NCI-H774 (cell line): ENCODE measurements around the gene DAAM1.

Experiments
- DNase-seq: peaks from one replicate; lab custom pipeline; 2025; lab: John Stamatoyannopoulos, UW

The DAAM1 gene

DNA sequence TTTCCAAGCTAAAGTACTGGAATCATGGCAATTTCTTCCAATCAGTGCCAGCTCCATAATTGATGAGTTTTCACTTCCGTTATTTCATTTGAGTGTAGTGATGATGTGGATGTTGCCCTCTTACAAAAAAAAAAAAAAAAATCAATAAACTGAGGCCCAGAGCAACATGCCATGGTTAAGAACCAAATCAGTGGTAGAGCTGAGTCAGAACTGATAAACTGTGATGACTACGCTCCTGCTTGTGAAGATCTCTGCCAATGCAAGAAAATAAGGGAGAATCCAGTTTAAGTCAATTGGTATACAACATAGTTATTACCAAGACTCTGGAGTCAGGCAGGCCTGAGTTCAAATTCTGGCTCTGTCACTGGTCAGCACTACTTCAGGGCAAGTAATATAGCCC, 174.0 kb downstream of the DAAM1 start:
- no peak for DNase-seq

DNA sequence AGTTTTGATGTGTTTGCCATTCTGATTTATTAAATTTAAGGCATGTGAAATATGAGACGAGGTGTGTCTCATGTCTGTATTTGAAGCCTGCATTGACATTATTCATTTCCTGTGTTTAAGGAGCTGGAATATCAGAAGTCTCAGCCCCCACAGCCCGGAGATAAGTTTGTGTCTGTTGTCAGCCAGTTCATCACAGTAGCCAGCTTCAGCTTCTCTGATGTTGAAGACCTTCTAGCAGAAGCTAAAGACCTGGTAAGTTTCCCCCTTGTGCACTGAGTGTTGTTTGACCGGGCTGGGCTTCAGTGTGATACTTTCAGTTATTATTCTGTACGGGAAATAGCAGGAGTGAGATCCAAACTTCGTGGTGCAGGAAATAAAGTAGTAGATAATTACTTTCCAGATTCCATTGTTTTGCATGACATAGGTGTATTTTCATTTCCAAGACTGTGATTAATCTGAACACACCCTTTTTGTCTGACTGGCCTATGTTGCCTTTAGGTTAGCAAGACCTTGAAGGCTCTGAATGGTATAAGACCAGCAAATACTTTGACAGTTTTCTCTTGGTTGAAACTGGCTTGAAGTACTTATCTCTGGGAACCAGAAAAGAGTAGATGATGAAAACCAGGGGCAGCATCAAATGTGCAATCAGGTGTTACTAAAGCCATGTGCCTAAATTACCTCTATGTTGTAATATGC, 175.2 kb downstream of the DAAM1 start:
- no peak for DNase-seq

DNA sequence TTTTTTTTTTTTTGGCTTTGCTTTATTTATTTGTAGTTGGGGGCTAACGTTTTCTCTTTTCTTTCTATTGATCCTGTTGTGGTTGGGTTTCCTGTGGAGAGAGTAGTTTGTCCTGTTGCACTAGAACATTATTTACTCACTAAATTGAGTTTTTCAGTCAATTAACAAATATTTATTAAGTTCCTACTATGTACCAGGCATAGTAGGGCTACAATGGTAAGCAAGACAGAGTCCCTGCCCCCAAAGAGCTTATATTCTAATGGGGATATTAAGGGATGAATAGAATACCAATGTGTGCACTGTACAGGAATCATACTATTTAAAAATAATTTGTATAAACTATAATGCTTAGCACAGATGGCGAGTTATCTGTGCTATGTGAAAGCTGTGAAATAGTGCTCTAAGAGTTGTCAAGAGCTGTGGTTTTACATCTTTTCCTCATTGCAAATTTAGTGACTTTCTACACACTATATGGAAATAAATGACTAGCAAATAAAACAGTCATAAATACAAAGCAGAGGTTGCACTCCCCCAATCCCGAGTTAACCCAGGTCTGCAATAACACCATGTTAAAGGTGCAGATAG, 181.8 kb downstream of the DAAM1 start:
- DNase-seq, result no peak

DNA sequence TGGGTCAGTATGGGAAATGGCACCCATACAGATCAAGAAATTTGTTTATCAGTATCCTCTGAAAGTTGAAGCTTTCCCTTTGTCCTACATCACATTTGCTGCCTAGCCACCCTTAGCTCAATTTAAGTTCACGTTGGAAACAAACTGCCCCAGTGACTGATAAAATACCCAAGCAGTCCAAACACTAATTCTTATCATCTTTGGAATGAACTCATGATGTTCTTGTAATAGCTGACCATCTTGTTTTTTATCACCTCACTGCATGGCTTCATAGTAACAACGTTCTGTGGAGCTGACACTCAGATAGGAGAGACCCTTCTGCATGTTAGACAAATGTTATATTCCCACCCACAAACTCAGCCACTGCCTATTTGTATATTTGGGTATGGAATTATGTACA, 183.3 kb downstream of the DAAM1 start:
- DNase-seq, result no peak

DNA sequence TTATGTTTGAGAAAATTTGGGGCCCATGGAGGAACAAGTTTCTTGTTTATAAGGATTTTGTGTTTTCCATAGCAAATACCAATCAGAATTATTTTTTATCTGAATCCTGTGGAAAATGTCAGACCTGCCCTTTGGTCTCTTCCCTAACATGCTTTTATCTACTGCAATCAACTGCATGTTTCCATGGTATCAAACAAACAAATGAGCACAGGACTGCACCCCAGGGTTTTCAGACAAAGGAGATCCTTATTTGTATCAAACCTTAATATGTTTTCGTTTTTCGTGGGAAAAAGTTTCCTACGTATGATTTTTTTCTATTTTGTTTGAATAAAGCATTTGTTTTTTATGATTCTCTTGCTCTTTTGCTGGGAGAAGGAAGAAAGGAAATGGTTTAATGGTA, 185.6 kb downstream of the DAAM1 start:
- no peak for DNase-seq

DNA sequence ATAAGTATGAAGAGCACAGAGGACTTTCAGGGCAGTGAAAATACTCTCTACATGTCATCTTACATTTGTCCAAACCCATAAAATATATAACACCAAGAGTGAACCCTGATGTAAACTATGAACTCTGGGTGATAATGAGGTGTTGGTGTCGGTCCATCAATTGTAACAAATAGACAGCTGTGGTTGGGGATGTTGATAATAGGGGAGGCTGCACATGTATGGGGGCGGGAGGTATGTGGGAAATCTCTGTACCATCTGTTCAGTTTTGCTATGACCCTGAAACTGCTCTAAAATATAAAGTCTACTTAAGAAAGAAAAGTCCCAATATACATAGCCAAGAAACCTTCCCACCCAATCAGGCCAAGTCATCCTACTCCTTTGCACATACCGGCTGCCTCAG, 188.2 kb downstream of the DAAM1 start:
- DNase-seq, result no peak

DNA sequence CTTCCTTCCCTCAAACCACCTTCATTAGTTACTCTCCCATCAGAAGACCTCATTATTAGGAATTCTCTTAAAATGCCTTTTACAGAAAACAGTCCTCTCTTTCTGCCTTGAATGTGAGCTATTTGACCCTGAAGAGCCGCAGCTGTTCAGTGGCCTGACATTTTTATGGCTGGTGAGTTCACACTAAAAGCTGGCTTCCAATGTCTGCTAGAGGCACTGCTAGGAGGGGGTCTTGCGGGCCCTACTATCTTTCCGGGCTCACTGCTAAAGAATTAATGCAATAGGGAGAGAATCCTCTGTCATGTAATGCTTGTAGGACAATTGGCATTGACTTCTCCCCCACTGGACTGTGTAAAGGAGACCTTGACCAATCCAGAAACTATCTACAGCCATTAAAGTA, 189.0 kb downstream of the DAAM1 start:
- DNase-seq, result no peak

DNA sequence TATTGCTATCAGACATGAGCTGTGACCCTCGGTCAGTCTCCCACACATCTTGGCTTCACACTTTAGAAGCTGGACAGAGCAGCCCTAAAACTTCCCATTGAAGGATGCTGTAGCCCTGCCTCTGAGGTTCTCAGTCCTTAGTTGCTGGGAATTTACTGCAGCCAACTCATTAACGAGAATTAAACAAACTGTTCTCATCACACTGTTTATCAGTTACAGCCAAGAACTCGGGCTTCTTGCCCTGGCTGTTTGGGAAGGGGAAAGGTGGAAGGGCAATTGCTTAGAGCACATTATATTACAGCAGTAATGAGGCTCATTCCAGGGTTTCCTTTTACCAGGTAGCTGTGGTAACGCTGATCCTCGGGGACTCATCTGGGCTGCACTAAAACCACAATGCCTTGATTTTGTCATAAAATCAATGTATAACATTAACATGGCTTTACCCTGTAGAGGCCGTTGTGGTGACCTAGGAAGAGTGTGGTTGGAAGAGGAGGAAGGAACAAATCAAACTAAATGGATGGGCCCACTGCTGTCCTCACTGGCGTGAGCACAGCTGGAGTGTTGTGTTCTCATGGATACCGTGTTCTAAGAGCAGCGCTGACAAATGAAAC, 189.6 kb downstream of the DAAM1 start:
- no peak for DNase-seq

DNA sequence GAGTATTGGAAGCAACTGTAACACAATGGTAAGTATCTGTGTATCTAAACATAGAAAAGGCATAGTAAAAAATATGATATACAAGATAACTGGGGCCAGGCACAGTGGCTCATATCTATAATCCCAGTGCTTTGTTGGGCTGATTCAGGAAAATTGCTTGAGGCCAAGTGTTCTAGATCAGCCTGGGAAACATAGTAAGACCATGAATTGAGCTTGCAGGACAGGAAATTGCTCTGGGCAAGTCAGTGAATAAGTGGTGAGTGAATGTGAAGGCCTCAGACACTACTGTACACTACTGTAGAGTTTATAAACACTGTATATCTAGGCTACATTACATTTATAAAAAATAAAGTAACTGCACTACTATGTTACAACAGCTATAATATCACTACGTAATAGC, 201.5 kb downstream of the DAAM1 start:
- no peak for DNase-seq

DNA sequence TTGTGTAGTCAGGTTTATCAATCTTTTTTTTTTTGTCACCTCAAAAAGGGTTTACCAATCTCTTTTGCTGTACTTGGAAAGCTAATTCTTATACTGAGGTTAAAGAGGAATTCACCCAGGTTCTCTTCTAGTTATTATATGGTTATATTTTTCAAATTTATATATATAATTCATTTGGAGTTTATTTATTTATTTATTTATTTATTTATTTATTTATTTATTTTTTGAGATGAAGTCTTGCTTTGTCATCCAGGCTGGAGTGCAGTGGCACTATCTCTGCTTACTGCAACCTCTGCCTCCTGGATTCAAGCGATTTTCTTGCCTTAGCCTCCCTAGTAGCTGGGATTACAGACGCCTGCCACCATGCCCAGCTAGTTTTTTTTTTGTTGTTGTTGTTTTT, 202.9 kb downstream of the DAAM1 start:
- DNase-seq, result no peak

DNA sequence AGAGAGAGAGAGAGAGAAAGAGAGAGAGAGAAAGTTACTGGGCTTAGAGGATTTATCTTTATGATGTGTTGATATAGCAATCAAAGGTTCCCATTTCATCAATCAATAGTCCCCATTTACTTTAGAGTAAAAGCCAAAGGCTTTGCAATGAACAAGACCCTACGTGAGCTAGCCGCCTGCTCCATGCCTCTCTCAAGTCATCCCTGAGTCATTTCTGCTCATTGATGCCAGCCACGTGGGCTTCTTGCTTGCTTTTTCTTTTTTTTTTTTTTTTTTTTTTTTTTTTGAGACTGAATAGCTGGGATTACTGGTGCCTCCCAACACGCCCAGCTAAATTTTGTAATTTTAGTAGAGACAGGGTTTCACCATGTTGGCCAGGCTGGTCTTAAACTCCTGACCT, 205.8 kb downstream of the DAAM1 start:
- no peak for DNase-seq

DNA sequence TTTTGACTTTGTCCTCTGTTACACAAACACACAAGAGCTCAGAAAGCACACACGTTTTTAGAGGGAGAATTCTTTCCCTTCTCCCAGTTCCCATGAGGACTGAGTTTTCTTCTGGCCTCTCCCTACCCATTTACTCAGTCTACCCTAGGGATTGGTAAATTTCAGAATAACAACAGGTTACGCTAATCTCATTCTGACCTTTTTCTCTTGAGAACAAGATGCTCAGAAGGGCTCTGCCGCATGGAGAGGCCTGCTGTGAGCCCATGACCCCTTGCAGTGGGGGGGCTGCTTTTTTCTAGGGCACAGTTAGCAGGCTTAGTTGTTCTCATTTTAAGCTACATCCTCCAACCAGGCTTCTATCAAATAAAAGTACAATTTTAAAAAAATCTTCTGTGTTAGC, 207.2 kb downstream of the DAAM1 start:
- DNase-seq, result no peak

DNA sequence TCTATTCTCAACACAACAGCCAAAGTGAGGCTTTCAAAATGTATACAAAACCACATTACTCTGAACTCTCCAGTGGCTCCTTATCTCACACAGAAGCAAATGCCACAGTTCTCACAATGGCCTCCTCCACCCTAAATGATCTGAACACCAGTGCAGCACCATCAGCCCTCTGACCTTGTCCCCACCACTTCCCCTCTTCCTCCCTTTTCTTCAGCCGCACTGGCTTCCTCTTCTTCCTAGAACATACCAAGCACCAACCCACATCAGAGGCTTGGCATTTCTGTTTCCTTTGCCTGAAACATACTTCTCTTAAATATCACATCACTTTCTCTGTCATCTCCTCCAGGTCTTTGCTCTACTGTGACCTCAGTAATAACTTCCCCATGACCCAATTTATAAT, 210.4 kb downstream of the DAAM1 start:
- DNase-seq, result no peak

DNA sequence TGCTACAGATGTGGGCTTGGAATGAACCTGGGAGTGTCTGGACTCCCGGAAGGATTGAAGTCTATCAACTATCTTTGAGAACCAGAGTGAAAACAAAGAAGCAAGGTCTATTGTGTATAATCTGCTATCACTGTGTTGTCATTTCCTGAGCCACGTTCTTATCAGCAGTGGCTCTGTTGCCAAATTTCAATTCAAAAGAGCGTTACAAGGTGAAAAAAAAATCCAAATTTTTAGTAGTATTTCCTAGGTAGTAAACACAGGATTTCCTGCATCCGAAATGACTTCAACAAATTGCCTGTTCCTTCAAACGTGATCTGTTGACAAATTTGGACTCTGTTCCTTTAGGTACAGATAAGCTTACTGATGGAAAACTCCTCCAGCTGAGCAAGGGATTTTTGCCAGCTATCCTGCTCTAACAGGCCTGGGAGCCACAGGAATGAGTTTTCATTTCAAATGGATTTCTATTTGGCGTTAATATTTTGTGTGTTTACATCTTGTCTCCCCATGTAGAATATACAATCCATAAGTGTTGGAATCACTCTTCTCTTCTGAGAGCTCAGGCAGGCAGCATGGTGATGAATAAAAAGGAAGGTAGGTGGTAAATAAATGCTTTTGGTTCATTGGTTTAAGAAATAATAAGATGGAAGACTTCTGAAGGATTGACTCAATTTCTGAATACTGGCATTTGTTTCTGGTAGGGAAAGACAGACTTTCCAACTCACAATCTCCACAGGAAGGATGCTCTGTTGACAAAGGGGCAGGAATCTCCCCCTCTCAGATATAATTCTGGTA, 218.2 kb downstream of the DAAM1 start:
- DNase-seq, result no peak

DNA sequence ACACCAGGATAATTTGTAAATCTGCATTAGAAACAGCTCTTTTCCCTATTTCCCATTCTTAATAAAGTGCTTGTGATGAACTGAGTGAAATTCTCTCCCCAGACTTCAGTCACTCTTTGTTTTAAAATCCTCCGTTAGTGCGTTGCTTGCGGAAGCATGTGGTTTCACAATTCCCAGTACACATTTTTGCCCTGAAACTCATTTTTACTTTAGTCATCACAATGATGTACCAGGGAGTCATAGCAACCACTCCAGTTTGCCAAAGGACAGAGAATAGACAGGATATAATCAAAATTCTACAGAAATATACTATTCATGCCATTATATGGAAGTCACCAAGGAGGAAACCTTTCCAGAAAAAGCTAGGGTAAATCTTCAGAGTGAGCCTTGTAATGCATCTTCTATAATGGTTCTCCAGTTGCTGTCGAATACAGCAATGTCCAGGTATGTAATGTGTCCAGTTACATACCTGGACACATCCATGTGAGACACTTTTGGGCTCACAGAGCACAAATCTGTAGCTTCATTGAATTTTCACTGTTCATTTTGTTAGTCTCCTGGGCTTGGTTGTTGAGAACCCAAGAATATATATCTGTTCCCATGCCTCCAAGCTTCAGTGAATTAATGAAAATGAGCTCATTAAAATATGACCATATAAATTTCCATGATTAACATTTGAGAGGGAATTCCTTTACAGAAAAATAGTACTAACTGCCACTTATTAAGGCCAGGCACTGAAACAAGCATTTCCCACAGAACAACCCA, 219.0 kb downstream of the DAAM1 start:
- DNase-seq, result no peak

DNA sequence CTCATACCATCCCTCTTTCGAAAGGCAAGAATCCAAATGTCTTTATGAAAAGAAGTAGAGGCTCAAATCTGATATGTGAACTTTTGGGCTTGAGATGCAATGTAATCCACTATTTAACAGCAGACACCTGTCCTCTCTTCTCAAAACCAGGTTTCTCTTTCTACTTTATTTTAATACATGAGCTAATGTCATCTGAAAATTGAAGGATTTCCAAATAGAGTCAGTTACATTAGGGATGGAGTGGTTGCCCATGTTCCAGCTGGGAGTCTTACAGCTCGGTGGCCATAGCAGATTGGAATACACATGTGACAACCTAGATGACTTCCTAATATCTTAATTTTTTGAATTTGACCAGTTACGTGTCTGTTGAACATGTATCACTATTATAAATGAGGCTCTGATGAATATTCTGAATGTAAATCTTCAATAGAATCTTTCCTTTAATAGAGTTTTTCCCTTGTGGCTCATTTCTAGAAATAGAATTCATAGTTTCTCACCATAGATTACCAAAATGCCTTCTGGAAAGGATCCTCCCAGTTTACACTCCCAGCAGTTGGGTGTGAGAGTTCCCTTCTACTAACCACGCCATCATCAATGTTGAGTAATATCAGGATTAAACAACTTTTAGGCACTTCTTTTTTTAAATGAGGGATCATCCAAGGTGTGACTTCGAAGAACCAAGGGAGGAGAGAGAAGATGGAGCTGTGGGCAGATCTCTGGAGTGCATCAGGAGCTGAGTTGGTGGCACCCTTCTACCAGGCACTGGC, 227.6 kb downstream of the DAAM1 start:
- DNase-seq, result no peak

DNA sequence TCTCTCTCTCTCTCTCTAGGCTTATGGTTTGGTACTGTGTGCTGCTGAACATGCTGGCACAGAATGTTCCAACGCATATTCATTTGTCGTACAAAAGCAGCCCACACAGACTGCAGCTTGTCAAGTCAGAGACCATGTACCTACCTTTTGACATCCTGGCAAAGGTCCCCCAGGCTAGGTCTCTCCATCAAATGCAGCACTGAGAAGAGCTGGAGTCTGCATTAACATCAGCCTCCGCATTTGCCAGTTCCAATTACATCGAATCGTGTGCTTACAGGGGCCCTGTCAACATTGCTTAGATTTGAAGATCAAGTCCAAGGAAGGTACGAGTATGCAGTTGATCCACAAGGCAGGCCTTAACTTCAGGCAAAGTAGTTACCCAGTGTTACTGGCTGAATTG, 228.8 kb downstream of the DAAM1 start:
- no peak for DNase-seq

DNA sequence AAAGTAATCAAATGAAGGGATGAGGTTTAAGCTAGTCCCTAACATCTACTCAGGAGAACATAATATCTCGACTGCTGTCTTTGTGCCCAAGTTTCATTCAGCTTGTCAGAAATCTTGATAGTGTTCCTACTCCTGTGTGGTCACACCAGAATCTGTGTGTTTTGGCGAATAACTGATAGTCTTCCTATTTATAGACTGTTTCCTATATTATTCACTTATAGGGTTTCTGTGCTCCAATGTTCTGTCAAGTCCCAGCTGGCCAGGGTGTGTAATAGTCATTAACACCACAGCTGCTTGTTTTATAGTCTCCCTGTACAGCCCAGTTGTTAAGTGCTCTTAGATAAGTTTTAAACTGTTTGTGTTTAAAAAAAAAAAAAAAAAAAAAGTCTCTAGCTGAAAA, 230.8 kb downstream of the DAAM1 start:
- DNase-seq, result no peak
